ENCODE data around the gene RHOU.

DNA sequence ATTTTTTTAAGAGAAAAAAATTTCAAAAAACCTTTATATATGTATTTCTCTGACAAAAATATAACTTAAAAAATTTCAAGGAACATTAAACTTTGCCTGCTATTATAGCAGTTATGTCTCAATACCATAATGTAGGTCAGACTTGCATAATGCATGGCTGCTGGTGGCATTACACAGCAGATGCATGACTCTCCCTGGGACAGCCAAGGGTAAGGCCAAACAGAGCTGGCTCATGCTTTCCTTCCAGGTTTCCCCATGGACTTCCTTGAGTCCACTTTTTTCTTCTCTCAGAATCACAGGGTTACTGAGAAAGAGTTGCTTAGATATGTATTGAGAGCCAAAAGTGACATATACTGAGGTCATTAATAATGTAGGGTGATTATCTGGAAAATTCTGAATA, 43.7 kb downstream of the RHOU start:
- TF ChIP-seq, protein P1, sequence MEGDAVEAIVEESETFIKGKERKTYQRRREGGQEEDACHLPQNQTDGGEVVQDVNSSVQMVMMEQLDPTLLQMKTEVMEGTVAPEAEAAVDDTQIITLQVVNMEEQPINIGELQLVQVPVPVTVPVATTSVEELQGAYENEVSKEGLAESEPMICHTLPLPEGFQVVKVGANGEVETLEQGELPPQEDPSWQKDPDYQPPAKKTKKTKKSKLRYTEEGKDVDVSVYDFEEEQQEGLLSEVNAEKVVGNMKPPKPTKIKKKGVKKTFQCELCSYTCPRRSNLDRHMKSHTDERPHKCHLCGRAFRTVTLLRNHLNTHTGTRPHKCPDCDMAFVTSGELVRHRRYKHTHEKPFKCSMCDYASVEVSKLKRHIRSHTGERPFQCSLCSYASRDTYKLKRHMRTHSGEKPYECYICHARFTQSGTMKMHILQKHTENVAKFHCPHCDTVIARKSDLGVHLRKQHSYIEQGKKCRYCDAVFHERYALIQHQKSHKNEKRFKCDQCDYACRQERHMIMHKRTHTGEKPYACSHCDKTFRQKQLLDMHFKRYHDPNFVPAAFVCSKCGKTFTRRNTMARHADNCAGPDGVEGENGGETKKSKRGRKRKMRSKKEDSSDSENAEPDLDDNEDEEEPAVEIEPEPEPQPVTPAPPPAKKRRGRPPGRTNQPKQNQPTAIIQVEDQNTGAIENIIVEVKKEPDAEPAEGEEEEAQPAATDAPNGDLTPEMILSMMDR (IDR thresholded peaks at IDR 0.05), result no peak
- no peak for TF ChIP-seq ZFX (IDR thresholded peaks at IDR 0.05; ENCODE audit: borderline replicate concordance)

Data from 22Rv1 (cell line).